Peyer's patch (tissue), 4 donors: ENCODE results near the gene ANKRD45. TPM values are rescaled to one million over a fixed set of nuclear protein-coding genes. Genes with fewer than 3 reads are reported as not detected.

ENCODE experiments used
- DNase-seq, 3 donors: peaks; one replicate each; pipeline ENCODE4 v3.0.0-alpha.2; 2017 to 2019
- H3K27ac ChIP-seq, 4 donors: fragments of 200-600 bp; sonication (generic); one replicate each; pipeline ENCODE4 v1.5.1; 2016 to 2019
- H3K27me3 ChIP-seq, 2 donors: fragments of 200-600 bp; sonication (generic); one replicate each; pipeline ENCODE4 v1.5.1; 2019
- H3K36me3 ChIP-seq, 3 donors: fragments of 200-600 bp; sonication (generic); one replicate each; pipeline ENCODE4 v1.5.1; 2016 to 2019
- H3K4me1 ChIP-seq, 4 donors: fragments of 200-600 bp; sonication (generic); one replicate each; pipeline ENCODE4 v1.5.1; 2016 to 2019
- H3K4me3 ChIP-seq, 4 donors: fragments of 200-600 bp; sonication (generic); 1 replicate in 3 of 4; 2 replicates in 1 of 4; pipeline ENCODE4 v1.5.1; 2016 to 2019; ENCODE audit warnings: mild to moderate bottlenecking in 1 of 4
- H3K9me3 ChIP-seq, 4 donors: fragments of 200-600 bp; sonication (generic); one replicate each; pipeline ENCODE4 v1.5.1; 2016 to 2019; ENCODE audit warnings: mild to moderate bottlenecking in 1 of 4
- CTCF ChIP-seq, 6 experiments: fragments of 450-650 bp in 4 of 6; fragments of 200-600 bp in 2 of 6; sonication (generic) in 1 of 6; IDR thresholded peaks; one replicate each; pipeline ENCODE4 v1.5.1; 2017 to 2019; ENCODE audit warnings: antibody characterized with exemption in 6 of 6, mild to moderate bottlenecking in 3 of 6, moderate library complexity in 1 of 6
- POLR2A ChIP-seq, 2 donors: fragments of 450-650 bp; IDR thresholded peaks; one replicate each; pipeline ENCODE4 v1.5.1; 2017; ENCODE audit warnings: antibody characterized with exemption in 2 of 2, mild to moderate bottlenecking in 2 of 2, moderate library complexity in 2 of 2
- total RNA-seq, 4 donors: library from RNA; depleted of rRNA; stranded (reverse); fragments of >200 nt; gene quantifications; one replicate each; pipeline ENCODE4 v1.1.0, GENCODE V29; 2016

ANKRD45 gene
- total RNA-seq = not detected

DNA sequence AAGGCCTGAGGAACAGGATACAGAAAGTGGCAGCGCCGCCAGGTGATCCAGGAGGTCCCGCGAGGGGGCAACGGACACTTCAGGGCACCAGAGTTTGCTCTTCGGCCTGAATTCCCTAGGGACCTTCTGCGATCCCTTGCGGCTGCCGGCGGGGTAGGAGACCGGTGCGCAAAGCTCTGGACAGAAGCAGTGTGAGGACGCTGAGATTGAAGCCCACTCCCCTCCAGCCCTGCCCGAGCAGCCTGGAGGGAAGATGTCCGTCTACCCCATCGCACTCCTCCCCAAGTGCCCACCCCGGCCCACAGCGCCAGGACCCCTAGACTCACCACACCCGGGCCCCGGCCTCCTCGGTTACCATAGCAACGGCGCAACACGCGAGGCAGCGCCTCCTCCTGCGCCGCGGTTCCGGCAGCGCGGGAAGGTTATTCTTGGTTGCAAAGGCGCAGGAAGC, at the start of gene ANKRD45:
Gene ANKRD45, minus strand, starts transcription at position 361 of the 451 bp plus-strand sequence. CDS start 10,433 bp downstream, outside the sequence.
- no peaks in the 10 kb centered on the region for H3K9me3 ChIP-seq
- H3K4me3 ChIP-seq = peak within 1 kb of the TSS in 1 of 4 donors; percentile 35
- DNase-seq = no peak
- TF ChIP-seq POLR2A (IDR thresholded peaks at IDR 0.05) = no peak
- TF ChIP-seq CTCF (IDR thresholded peaks at IDR 0.05) = no peak
- H3K4me1 ChIP-seq = peaks cover 0 to 6% (median 0%) of the 10 kb centered on the region in 4 donors
- H3K36me3 ChIP-seq = no peaks in the 10 kb centered on the region
- H3K27ac ChIP-seq = no peak within 1 kb of the TSS
- peaks cover 0 to 4% of the 10 kb centered on the region in 2 donors for H3K27me3 ChIP-seq

DNA sequence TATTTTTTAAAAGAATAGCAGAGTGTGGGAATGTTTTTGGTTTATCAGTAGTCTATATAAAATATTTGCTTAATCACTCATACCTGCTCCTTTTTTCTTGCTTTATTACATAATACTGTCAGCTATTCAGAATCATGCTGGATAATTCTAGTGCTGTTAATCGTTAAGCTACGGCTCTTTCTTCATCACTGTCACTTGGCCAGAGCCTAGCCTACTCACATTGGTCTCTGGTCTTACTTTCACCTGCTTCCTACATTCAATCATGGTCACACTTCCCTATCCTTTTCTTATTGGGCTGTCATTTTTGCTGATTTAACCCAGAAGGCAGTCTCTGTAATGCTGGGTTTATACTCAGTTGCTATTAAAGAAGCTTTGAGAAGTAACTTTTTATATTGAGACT, 47.6 kb upstream of the ANKRD45 start:
- H3K27ac ChIP-seq = no peak overlapping the region
- no peaks in the 10 kb centered on the region for H3K9me3 ChIP-seq
- no peaks in the 10 kb centered on the region for H3K27me3 ChIP-seq
- peaks cover 0 to 18% (median 0%) of the 10 kb centered on the region in 3 donors for H3K36me3 ChIP-seq
- H3K4me3 ChIP-seq = no peak overlapping the region
- DNase-seq = no peak
- H3K4me1 ChIP-seq = peaks cover 0 to 24% (median 2%) of the 10 kb centered on the region in 4 donors
- TF ChIP-seq POLR2A (IDR thresholded peaks at IDR 0.05) = no peak
- no peak for TF ChIP-seq CTCF (IDR thresholded peaks at IDR 0.05)

DNA sequence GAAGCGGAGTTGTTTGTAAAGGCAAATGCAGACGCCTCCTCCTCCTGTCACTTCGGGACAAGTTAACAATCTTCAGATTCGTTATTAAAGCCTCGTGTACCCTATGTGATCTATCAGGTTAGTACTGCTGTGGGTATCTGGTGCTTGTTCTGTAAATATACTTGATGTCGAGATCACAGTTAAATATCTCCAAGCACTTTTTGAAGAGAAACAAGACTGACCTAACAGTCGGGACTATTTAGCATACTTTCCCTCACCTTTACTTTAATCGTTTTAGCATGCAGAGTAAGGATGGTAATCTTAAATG, 45.8 kb upstream of the ANKRD45 start:
- Histone ChIP-seq H3K9me3 (no peaks in the 10 kb centered on the region), H3K27me3 (no peaks in the 10 kb centered on the region), H3K36me3 (peaks cover 0 to 7% (median 0%) of the 10 kb centered on the region in 3 donors), H3K4me3 (peak overlapping the region; percentile 53 to 84 (median 74)), H3K27ac (peak overlapping the region; percentile 78 to 93 (median 89)), H3K4me1 (peaks cover 0 to 24% (median 2%) of the 10 kb centered on the region in 4 donors)
- TF ChIP-seq CTCF (IDR thresholded peaks at IDR 0.05) (no peak), POLR2A (IDR thresholded peaks at IDR 0.05) (no peak)
- DNase-seq = no peak

DNA sequence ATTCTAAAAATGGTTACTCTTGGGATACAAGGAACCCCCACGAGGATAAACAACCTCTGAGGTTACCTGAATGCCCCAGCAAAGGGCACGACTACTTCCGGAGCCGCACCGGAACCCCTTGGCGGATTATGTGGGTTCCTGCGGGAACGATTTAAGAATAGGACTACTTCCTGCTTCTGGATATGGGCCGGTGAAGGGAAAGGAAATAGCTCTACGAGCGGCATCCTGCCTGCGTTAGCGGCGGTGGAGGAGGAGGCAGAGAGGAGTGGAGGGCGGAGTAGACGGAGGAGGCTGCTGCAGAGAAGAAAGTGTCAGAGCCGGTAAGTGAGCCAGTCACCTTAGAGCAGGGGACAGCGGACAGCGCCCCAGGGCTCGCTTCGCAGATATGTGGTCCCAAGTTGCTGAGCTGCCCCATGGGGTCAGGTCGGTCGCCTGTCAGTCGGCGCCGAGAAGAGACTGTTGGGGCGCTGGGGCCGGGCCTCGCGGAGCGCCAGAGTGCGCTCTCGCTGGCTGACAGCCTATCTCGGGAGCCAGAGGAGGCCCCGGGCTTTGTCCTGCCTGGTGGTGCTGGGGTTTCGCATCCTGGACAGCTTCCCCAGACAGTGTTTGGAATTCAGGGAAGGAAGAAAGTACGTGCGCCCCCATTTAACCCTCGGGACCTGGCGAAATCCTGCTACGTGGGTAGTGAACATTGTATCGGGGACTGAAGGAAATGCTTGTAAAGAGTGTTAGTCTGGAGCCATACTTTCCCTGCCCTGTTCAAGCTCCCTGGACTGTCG, 45.3 kb upstream of the ANKRD45 start, which contains the start of gene KLHL20:
Gene KLHL20, plus strand, starts transcription at position 223 of the 779 bp plus-strand sequence. CDS start 1,063 bp downstream, outside the sequence.
- Histone ChIP-seq H3K27ac (peak within 1 kb of the TSS; percentile 78 to 93 (median 89)), H3K27me3 (no peaks in the 10 kb centered on the region), H3K4me3 (peak within 1 kb of the TSS; percentile 53 to 84 (median 74)), H3K36me3 (peaks cover 0 to 7% (median 0%) of the 10 kb centered on the region in 3 donors), H3K9me3 (no peaks in the 10 kb centered on the region), H3K4me1 (peaks cover 0 to 24% (median 2%) of the 10 kb centered on the region in 4 donors)
- peak in 2 of 6 experiments; percentile 14 to 18 for TF ChIP-seq CTCF (IDR thresholded peaks at IDR 0.05)
- peak; percentile 69 to 84 for TF ChIP-seq POLR2A (IDR thresholded peaks at IDR 0.05)
- peak; percentile 83 to 91 (median 85) for DNase-seq

GRCh38 chr1:173714441-173714758, 44.7 kb upstream of the ANKRD45 start:
- Histone ChIP-seq H3K4me1 (peaks cover 0 to 24% (median 2%) of the 10 kb centered on the region in 4 donors), H3K27me3 (no peaks in the 10 kb centered on the region), H3K4me3 (peak overlapping the region; percentile 53 to 84 (median 74)), H3K9me3 (no peaks in the 10 kb centered on the region), H3K36me3 (peaks cover 0 to 7% (median 0%) of the 10 kb centered on the region in 3 donors), H3K27ac (peak overlapping the region; percentile 78 to 93 (median 89))
- no peak for TF ChIP-seq CTCF (IDR thresholded peaks at IDR 0.05)
- TF ChIP-seq POLR2A (IDR thresholded peaks at IDR 0.05) = no peak
- no peak for DNase-seq
